Sigmoid colon (tissue), 7 donors: ENCODE results near the gene PDS5B. TPM values are rescaled to one million over a fixed set of nuclear protein-coding genes. Genes with fewer than 3 reads are reported as not detected.

ENCODE experiments used
- DNase-seq: peaks from one replicate; pipeline ENCODE4 v3.0.0-alpha.2; 2019
- H3K27ac ChIP-seq, 4 donors: fragments of 200-600 bp; sonication (generic); one replicate each; pipeline ENCODE4 v1.5.1; 2016 to 2019; ENCODE audit warnings: mild to moderate bottlenecking in 1 of 4
- H3K27me3 ChIP-seq, 3 donors: fragments of 200-600 bp; sonication (generic); one replicate each; pipeline ENCODE4 v1.5.1; 2019; ENCODE audit warnings: mild to moderate bottlenecking in 1 of 3
- H3K36me3 ChIP-seq, 4 donors: fragments of 200-600 bp; sonication (generic); one replicate each; pipeline ENCODE4 v1.5.1; 2016 to 2019
- H3K4me1 ChIP-seq, 4 donors: fragments of 200-600 bp; sonication (generic); one replicate each; pipeline ENCODE4 v1.5.1; 2017 to 2019
- H3K4me3 ChIP-seq, 4 donors: fragments of 200-600 bp; sonication (generic); one replicate each; pipeline ENCODE4 v1.5.1; 2017 to 2019; ENCODE audit warnings: mild to moderate bottlenecking in 2 of 4, moderate library complexity in 1 of 4
- H3K9me3 ChIP-seq, 4 donors: fragments of 200-600 bp in 3 of 4; sonication (generic) in 3 of 4; one replicate each; pipeline versions ENCODE4 v1.5.1 to v1.6.1; 2013 to 2019
- EP300 ChIP-seq, 4 donors: sonication (generic); formaldehyde crosslinking; IDR thresholded peaks; one replicate each; pipeline ENCODE4 v1.6.1; 2017; ENCODE audit warnings: antibody characterized with exemption in 4 of 4
- POLR2A ChIP-seq, 2 donors: fragments of 450-650 bp; IDR thresholded peaks; one replicate each; pipeline ENCODE4 v1.6.1; 2016; ENCODE audit warnings: antibody characterized with exemption in 2 of 2, mild to moderate bottlenecking in 2 of 2, moderate library complexity in 2 of 2
- POLR2AphosphoS5 ChIP-seq, 4 donors: sonication (generic); formaldehyde crosslinking; IDR thresholded peaks; one replicate each; pipeline ENCODE4 v1.6.1; 2017; ENCODE audit warnings: antibody characterized with exemption in 4 of 4
- WGBS, 2 donors: extraction: QIAGEN DNeasy Blood & Tissue Kit; methylation state at CpG; one replicate each; pipeline ENCODE4 v1.1.7; 2013; 5-methylcytosine and 5-hydroxymethylcytosine counted together
- intact Hi-C: fragments of 100-400 bp; cut with DNase I; formaldehyde crosslinking; loops from one replicate; pipeline ENCODE4 v1.15.1; 2023
- polyA plus RNA-seq, 3 donors: library from polyadenylated mRNA; stranded (reverse); fragments of 200-250 nt; gene quantifications; one replicate each; pipeline ENCODE4 v1.2.3, GENCODE V29; 2013
- total RNA-seq, 4 donors: library from RNA; depleted of rRNA; stranded (reverse); fragments of >200 nt; gene quantifications; one replicate each; pipeline ENCODE4 v1.1.0, GENCODE V29; 2016
- TF ChIP-seq, protein P1 (sequence below), 4 experiments: fragments of 450-650 bp in 3 of 4; fragments of 200-600 bp in 1 of 4; IDR thresholded peaks; one replicate each; pipeline ENCODE4 v1.5.1; 2016 to 2019; ENCODE audit warnings: antibody characterized with exemption in 4 of 4, mild to moderate bottlenecking in 3 of 4, moderate library complexity in 2 of 4
- donor health status: healthy with polysubstance abuse.
- donor health status: Bipolar disorder and iron deficiency.
- donor health status: healthy.

Gene PDS5B, protein sequence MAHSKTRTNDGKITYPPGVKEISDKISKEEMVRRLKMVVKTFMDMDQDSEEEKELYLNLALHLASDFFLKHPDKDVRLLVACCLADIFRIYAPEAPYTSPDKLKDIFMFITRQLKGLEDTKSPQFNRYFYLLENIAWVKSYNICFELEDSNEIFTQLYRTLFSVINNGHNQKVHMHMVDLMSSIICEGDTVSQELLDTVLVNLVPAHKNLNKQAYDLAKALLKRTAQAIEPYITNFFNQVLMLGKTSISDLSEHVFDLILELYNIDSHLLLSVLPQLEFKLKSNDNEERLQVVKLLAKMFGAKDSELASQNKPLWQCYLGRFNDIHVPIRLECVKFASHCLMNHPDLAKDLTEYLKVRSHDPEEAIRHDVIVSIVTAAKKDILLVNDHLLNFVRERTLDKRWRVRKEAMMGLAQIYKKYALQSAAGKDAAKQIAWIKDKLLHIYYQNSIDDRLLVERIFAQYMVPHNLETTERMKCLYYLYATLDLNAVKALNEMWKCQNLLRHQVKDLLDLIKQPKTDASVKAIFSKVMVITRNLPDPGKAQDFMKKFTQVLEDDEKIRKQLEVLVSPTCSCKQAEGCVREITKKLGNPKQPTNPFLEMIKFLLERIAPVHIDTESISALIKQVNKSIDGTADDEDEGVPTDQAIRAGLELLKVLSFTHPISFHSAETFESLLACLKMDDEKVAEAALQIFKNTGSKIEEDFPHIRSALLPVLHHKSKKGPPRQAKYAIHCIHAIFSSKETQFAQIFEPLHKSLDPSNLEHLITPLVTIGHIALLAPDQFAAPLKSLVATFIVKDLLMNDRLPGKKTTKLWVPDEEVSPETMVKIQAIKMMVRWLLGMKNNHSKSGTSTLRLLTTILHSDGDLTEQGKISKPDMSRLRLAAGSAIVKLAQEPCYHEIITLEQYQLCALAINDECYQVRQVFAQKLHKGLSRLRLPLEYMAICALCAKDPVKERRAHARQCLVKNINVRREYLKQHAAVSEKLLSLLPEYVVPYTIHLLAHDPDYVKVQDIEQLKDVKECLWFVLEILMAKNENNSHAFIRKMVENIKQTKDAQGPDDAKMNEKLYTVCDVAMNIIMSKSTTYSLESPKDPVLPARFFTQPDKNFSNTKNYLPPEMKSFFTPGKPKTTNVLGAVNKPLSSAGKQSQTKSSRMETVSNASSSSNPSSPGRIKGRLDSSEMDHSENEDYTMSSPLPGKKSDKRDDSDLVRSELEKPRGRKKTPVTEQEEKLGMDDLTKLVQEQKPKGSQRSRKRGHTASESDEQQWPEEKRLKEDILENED (N-terminal part only)
- 10 to 100 TPM; 52.8 to 65.0 (median 59.9) TPM for total RNA-seq
- 10 to 100 TPM in 1 of 3 donors, 1 to 10 TPM in 2; 3.6 to 10.9 (median 5.1) TPM for polyA plus RNA-seq

DNA sequence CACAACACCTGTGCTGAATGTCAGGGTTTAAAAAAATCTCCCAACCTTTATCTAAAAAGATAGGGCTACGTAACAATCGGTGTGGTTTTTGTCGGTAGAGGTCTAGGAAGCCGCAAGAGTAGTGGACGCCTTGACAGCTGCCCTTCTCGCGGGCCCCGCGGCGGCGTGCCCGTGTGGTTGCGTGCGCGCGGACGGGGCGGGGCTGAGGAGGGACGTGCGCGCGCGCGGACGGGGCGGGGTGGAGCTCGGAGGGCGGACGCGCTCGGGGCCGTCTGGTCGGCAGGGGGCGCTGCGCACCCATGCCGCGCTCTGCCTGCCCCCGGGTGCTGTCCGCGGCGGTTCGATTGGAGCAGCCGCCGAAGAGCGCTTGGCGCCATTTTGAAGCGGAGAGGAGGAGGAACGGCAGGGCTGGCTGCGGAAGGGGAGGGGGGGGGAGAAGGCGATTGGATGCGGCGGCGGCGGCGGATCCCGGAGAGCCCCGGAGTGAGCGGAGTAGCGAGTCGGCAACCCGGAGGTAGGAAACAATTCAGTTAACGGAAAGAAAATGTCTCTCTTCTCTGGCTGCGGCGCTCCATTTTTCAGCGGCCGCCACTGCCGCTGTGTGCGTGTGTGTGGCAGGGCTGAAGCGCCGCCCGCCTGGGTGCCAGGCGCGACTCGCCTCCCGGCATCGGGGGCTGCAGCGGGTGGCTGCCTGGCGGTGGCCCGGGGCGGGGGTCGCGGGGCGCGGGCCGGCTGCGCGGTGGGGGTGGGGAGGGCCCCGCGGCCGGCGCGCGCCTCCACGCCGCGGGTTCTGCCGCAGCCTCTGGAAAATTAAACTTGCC lies at the start of gene PDS5B:
Gene PDS5B (plus strand): TSS at position 373 of the 821 bp plus-strand sequence. CDS start 62,321 bp downstream, outside the sequence.
- TF ChIP-seq, protein P1, sequence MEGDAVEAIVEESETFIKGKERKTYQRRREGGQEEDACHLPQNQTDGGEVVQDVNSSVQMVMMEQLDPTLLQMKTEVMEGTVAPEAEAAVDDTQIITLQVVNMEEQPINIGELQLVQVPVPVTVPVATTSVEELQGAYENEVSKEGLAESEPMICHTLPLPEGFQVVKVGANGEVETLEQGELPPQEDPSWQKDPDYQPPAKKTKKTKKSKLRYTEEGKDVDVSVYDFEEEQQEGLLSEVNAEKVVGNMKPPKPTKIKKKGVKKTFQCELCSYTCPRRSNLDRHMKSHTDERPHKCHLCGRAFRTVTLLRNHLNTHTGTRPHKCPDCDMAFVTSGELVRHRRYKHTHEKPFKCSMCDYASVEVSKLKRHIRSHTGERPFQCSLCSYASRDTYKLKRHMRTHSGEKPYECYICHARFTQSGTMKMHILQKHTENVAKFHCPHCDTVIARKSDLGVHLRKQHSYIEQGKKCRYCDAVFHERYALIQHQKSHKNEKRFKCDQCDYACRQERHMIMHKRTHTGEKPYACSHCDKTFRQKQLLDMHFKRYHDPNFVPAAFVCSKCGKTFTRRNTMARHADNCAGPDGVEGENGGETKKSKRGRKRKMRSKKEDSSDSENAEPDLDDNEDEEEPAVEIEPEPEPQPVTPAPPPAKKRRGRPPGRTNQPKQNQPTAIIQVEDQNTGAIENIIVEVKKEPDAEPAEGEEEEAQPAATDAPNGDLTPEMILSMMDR (IDR thresholded peaks at IDR 0.05) = peak; percentile 42 to 88 (median 51)
- TF ChIP-seq EP300 (IDR thresholded peaks at IDR 0.05) (no peak), POLR2A (IDR thresholded peaks at IDR 0.05) (peak; percentile 16 to 45), POLR2AphosphoS5 (IDR thresholded peaks at IDR 0.05) (peak; percentile 56 to 83 (median 74))
- Histone ChIP-seq H3K36me3 (no peaks in the 10 kb centered on the region), H3K27ac (peak within 1 kb of the TSS; percentile 90 to 99 (median 93)), H3K9me3 (no peaks in the 10 kb centered on the region), H3K27me3 (no peaks in the 10 kb centered on the region), H3K4me3 (peak within 1 kb of the TSS; percentile 72 to 87 (median 84)), H3K4me1 (peaks cover 0 to 39% (median 29%) of the 10 kb centered on the region in 4 donors)
- WGBS, 2 donors = 0 to 1% methylated on average over 97 of the region's 97 CpGs
- DNase-seq = peak; percentile 98
- intact Hi-C loops = loop anchor here (1.0 to 10.0 kb wide), 7 partner anchors 49 to 956 kb away; partner anchors contain the start of genes KL, N4BP2L2 and STARD13

DNA sequence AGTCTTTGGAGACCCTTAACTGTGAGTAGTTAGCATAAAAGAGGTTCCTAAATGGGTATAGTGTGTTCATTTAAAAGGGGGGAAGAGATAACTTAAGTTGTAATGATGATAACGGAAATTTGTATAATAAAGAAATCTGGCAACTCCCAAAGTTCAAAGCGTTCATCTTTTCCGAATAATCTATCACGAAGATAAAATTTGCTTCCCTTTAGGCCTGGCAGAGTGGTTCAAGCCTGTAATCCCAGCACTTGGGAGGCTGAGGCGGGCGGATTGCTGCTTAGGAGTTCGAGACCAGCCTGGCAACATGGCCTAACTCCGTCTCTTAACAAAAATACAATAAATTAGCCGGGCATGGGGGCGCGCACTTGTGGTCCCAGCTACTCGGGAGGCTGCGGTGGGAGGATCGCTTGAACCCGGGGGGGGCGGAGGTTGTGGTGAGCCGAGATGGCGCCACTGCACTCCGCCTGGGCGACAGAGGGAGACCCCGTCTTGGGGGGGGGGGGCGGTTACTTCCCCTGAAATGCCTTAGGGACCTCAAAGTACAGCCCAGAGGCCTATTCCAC lies 48.6 kb upstream of the PDS5B start:
- Histone ChIP-seq H3K36me3 (peaks cover 0 to 20% (median 1%) of the 10 kb centered on the region in 4 donors), H3K4me3 (peak overlapping the region; percentile 68 to 83 (median 76)), H3K27me3 (no peaks in the 10 kb centered on the region), H3K9me3 (no peaks in the 10 kb centered on the region), H3K4me1 (peaks cover 0 to 51% (median 49%) of the 10 kb centered on the region in 4 donors), H3K27ac (peak overlapping the region; percentile 90 to 94 (median 92))
- WGBS, 2 donors = 11 to 27% methylated on average over 22 of the region's 22 CpGs
- intact Hi-C loops = loop anchor here (2.0 to 5.0 kb wide), 2 partner anchors 50 to 111 kb away; partner anchors contain the start of gene PDS5B
- TF ChIP-seq POLR2A (IDR thresholded peaks at IDR 0.05) (no peak), POLR2AphosphoS5 (IDR thresholded peaks at IDR 0.05) (no peak), EP300 (IDR thresholded peaks at IDR 0.05) (no peak)
- TF ChIP-seq, protein P1 (IDR thresholded peaks at IDR 0.05) = no peak
- no peak for DNase-seq

DNA sequence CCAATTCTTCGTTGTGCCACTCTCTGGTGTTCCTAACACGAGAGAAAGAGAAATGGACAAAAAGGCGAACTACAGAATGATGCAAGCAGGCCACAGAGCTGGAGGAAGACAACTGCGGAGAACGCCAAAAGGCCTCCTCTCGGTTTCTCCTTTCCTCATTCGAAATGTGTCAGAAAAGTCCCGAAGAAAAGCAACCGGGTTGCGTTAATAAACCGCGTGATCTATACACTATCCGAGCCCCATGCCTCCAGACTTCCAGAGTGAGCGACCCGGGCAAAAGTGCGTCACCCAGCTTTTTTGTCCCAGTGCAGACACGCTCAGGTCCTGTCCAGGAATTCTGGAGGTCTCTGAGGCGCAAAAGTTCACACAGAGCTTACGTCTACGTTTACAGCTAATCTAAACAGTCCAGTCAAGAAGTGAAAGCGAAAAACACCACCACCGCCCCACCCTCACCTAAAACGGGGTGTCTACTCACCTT lies 48.1 kb upstream of the PDS5B start:
- TF ChIP-seq POLR2A (IDR thresholded peaks at IDR 0.05) = peak in 1 of 2 donors; percentile 23
- TF ChIP-seq, protein P1 (IDR thresholded peaks at IDR 0.05) = no peak
- no peak for TF ChIP-seq EP300 (IDR thresholded peaks at IDR 0.05)
- TF ChIP-seq POLR2AphosphoS5 (IDR thresholded peaks at IDR 0.05) = no peak
- intact Hi-C loops = loop anchor here (2.0 to 5.0 kb wide), 2 partner anchors 49 to 111 kb away; partner anchors contain the start of gene PDS5B
- Histone ChIP-seq H3K4me3 (peak overlapping the region; percentile 68 to 83 (median 76)), H3K4me1 (peaks cover 0 to 46% (median 44%) of the 10 kb centered on the region in 4 donors), H3K9me3 (no peaks in the 10 kb centered on the region), H3K27me3 (no peaks in the 10 kb centered on the region), H3K36me3 (peaks cover 0 to 20% (median 1%) of the 10 kb centered on the region in 4 donors), H3K27ac (peak overlapping the region; percentile 90 to 94 (median 92))
- 0% methylated on average over 23 of the region's 23 CpGs for WGBS, 2 donors
- peak; percentile 70 for DNase-seq
